NOMO-1 treated with DMSO at 0.1 percent for 48 hours (cell line): ENCODE data around the gene L3MBTL2.

Experiments used
- DNase-seq: peaks from one replicate; lab custom pipeline; 2025; ENCODE audit not compliant: unreplicated experiment; lab: John Stamatoyannopoulos, UW

Gene L3MBTL2

GRCh38 chr22:41264408-41264941 is 59.4 kb downstream of the L3MBTL2 start:
- no peak for DNase-seq

GRCh38 chr22:41267958-41268357 is 62.8 kb downstream of the L3MBTL2 start:
- DNase-seq, result no peak

- no peak for DNase-seq
Observed at GRCh38 chr22:41271787-41272186, 66.7 kb downstream of the L3MBTL2 start.

- no peak for DNase-seq
Observed at GRCh38 chr22:41273128-41273527, 68.0 kb downstream of the L3MBTL2 start.

GRCh38 chr22:41274856-41275255 is 69.7 kb downstream of the L3MBTL2 start:
- DNase-seq, result no peak

- no peak for DNase-seq
Observed at GRCh38 chr22:41280065-41280464, 75.0 kb downstream of the L3MBTL2 start.

GRCh38 chr22:41280854-41281253 is 75.7 kb downstream of the L3MBTL2 start:
- no peak for DNase-seq
